ENCODE measurements around the gene NPAS3.
"Not testable (repeated sequence)": the region's sequence is repeated elsewhere in the genome, so short reads cannot be mapped to it uniquely, and the experiment has no call there.

NPAS3 gene

DNA sequence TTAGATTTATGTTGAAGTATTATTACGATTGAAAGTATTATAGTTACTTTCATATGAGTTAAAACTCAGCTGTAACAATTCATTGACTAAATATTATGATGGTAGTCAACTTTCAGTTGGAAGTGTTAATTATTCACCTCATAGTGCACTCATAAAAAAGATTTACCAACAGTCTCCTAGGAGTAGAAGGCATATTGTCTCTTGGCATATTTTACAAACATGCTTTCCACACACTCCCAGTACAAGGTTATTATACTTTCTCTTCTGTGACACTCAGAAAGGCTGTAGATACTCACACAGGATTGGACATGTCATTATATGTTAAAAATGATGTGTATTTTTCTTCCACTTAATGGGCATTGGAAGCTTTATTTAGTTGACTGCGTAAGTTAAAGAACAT is 147.1 kb downstream of the NPAS3 start:
- DNase-seq = no peak

DNA sequence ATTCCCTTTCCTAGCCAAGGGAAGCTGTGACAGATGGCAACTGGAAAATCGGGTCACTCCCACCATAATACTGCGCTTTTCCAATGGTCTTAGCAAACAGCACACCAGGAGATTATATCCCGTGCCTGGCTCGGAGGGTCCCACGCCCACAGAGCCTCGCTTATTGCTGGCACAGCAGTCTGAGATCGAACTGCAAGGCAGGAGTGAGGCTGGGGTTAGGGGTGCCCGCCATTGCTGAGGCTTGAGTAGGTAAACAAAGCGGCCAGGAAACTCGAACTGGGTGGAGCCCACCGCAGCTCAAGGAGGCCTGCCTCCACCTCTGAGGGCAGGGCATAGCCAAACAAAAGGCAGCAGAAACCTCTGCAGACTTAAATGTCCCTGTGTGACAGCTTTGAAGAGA is 149.6 kb downstream of the NPAS3 start:
- DNase-seq = not testable (repeated sequence)

DNA sequence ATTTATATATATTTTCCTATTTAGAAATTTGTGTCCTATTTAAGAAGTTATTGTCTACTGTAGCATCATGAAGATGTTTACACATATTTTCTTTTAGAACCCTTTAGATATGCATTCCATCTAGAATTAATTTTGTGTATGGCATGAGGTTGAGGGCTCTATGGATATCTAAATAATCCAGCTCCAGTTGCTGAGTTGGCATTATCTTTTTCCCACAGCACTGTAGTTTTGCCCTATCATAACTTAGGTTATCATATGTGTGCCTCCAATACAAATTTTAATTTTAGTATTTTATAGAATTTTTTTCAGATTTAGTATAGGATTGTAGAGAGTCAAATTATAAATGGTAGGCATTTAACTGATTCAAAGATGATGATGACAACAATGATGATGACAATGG is 159.3 kb downstream of the NPAS3 start:
- no peak for DNase-seq

DNA sequence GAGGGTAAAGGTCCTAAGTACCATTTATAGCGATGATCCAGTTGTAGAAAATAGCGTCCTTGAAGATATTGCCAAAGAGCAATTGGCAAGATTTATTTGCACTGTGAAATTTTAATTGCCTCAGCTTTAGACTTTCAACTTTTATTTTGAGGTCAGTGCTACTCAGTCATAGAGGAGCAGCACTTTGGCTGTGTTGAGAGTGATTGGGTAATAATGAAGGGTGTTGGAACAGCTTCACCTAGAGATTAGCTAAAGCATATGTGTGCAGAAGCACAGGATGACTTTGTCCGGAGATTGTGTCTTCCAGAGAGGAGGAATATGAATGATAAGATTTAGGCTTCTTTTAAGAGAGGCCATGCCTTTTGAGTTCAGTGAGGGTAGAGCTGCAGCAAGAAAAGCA is 164.8 kb downstream of the NPAS3 start:
- DNase-seq = no peak

DNA sequence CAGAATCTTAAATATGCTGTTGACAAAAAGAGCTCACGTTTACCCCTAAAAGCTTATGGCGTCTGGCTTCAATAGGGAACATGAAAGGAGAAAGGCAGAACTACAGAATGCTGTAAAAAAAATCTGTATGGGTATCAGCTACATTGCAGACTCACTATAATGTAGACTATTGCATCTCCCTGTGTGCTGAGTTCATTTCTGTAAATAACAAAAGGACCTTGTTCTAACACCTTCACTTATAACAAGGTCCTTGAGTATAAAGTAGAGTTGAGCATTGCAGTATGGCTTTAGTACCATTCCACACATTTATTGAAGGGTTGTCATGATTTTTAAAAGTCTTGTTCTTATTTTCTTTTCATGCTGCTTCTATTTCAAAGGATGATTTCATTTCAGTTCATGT is 165.3 kb downstream of the NPAS3 start:
- no peak for DNase-seq

DNA sequence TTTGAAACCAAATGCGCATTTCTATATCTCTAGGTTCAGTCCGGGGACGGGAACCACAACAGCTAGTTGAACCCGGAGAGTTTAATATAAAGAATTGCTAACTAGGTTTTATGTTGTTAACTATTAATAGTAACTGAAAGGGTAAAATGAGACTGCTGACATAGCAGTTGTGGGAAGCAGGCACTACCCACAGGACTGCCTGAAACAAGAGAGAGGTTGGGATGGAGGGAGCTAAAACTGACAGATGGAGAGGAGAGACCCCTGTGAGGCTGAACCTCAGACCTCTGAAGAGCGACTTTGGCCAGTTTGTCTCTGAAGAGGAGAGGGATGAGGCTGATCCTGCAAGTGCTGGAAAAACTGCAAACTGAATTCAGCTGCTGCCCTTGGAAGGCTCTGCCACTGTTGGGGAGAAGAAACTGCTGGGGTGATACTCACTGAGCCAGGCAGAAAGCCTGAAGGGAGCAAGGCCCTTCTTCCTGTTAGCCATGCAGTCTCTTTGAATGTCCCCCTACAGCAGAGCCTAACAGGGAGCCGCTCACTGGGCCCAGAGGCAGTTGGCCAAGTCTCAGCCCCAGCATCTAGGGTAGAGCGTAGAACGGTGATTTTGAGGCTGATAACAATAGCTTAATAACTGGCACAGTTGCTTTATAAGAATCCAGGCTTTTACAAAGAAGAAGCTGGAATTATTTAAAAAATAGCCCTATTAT is 172.2 kb downstream of the NPAS3 start:
- DNase-seq = no peak

DNA sequence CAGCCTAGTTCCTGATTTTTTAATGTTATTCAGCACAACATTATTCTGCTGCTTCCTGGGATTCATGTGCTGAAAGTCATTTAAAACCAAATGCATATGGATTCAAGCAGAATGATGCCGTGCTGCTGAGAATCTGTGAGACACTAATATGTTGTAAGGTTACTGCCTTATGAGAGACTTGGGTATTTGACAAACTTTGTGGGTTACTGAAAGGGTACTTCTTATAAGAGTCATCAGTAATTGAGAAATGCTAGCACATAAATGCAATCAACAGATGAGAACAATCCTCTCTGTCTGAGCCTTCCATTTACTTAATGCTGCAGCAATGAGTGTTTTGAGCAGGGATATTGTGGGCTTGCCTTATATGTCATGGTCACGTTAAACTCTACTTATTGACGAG is 175.7 kb downstream of the NPAS3 start:
- no peak for DNase-seq

DNA sequence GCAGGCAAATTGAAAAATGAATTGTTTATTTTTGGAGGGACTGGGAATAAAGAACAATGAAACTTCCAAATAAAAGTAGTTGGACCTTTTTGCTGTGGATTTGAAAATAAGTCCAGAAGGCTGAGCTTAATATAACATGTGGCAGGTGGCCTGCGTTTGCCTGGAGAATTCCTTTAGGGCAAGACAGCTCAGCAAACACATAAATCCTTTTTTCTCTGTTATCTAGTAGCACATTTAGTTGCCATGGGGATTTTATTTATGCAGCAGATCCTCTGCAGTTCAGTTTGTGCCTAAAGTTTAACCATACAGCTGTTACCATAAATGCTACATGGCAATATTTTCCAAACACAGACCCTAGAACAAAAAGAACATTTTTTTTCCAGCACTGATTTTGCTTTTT is 180.0 kb downstream of the NPAS3 start:
- no peak for DNase-seq

DNA sequence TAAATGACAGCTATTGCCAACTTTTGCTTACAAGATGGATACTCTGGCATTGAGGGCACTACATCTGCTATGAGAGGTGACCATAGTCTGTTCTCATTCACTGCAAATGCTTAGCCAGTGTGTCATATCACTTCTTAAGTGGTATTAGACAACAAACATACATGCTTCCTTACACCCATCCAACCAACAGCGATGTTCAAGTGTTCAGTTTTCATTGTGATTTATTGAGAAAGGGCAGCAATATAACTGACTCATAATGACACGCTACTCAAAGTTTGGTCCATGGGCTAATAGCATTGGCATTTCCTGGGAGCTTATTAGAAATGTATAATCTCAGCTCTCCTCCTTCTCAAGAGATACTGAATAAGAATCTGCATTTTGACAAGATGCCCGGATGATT is 181.7 kb downstream of the NPAS3 start:
- DNase-seq = no peak

DNA sequence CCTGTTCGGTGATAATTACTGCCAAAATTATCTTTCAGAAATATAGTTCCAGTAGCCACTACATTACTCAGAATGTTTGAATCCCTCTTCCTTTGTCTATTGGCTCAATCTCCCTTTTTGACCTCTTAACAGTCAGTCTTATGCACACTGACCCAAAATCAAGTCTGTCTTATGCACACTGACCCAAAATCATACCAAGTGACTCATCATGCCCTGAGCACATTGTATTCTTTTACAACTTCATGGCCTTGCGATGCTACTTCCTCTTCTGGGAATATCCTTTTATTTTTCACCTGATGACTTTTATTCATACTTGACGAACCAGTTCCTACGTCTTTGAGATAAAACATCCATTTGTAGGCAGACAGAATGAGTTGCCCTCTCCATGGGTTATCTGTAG is 182.3 kb downstream of the NPAS3 start:
- DNase-seq = no peak

DNA sequence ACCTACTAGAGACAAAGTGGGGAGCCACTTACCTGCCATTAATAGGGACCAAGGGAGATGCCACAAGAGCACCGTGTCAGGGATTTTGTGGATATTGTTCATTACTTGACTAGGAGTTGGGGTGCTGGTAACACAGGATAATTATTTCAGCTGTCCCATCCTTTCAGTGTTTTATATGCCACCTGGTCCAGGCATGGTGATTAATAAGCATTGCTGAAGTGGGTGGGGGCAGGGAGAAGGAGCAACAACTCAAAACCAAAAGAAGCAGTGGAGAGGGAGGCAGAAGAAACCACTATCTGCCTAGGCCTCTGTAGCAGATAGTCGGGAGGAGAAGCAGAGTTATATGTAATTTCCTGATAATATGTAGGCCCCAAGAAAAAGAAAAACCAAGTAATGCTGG is 184.6 kb downstream of the NPAS3 start:
- DNase-seq = no peak

DNA sequence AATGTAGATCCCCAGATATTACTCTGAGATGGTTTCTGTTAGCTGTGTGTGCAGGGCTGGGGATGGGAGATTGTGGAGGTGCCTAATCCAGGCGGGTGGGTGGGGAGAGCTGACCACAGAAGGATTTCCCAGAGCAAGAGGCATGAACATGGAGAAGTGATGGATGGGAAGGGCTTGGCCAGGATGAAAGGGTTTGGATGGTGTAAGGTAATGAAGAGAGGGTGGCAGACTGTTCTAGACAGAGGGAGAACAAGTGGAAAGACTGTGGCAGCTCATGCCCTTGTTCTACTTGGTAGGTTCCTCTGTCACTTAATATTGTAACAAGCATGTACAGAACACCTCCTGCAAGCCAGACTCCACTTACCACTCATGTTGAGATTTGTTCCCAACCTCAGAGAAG is 187.8 kb downstream of the NPAS3 start:
- no peak for DNase-seq

DNA sequence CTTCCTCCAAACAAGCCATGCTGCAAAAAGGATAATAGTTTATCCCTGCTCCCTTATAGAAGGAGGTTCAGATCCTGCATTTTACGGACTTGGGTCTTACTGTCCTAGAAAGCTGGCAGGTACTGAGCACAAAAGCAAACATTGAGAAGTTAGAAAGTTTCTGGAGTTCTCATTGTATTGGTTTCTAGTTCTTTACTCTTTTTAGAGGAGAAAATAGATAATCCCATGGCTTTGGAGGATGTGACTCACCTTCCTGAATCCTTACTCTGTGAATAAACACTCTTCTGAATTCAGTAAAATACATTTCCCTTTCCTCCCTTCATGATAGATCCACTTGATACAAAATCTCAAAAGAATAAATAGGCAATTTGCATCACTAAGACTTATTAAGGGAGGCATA is 188.9 kb downstream of the NPAS3 start:
- no peak for DNase-seq

DNA sequence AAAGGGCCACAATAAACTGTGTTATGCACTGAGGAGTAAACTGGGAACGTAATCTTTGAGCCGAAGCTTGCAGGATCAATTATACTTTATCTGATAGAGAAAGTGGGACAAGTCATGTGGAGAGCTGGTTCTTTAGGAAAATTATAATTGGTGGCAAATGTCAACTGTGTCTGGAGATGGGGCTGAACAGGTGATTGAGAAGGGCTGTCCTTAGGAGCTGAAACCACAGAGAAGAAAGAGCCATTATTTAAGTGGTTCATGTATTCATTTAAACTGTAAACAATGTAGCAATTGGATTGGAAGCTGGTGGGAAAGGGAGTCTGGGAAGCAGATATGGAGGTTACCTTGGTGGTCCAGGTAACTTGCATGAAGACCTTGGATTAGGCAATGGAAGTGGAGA is 193.1 kb downstream of the NPAS3 start:
- no peak for DNase-seq

DNA sequence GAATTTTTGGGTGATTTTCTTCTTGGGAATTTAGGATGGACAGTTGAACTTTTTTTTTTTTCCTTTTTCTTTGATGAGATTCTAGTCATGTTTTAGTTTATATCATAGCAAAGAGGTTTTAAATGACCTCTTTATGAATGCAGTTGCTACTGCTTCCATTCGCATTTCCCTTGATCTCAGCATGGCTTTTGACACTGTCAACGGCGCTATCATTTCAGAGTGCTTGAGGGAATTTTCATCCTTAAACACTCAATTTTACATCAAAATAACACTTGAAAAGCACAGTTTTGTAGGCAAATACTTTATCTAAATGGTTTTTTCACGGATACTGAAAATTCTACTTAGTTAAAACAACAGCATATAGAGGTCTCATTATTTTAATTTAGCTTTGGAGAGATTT is 195.5 kb downstream of the NPAS3 start:
- no peak for DNase-seq

DNA sequence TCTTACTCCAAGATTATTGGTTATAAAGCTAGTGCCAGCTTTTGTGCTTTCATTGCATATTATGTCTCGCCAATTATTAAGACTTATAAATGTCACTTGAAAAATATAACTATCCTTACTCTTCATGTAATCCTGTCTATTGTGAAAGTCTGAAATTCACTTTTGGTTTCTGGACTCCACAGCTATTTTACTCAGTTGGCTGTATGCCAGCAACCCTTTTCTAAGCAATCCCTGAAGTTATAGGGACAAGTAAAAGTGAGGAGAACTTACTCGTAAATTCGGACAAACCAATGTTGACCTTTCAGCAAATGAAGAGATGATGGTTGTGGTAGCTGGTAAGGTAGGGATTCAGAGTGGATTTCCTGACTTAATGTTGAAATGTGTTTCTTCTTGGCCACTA is 196.3 kb downstream of the NPAS3 start:
- no peak for DNase-seq

DNA sequence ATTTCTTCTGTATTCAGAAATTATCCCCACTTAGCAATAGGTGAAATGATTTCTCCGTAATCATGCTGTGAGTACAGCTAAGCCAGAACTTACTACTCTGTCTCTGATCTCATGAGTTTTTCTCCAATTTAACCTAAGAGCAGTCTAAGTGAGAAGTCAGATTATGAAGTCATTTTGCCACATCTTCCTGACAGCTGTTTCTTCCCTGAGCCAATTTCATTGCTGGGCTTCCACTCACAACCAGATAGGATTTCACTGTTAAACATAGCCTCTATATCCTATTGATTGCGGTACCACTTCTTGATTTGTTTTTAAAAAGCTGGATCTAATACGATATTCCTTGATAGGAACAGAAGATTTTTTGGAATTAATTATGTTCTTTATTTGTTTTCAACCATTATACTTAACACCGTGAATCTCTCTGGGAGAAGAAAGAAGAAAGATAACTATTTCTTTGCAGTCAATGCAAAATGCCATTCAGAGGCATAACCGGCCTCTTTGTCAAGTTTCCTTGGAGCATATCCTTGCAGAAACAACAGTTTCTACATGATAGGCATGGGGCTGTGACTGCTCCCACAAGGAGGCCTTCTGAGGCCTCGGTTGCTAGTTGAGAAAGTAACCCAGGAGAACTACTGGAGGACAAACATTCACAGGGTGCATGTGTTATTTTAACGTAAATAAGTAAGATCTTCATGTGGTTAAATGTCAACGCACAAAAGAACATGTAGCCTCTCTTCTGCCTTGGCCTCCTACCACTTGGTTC is 212.2 kb downstream of the NPAS3 start:
- DNase-seq = no peak

DNA sequence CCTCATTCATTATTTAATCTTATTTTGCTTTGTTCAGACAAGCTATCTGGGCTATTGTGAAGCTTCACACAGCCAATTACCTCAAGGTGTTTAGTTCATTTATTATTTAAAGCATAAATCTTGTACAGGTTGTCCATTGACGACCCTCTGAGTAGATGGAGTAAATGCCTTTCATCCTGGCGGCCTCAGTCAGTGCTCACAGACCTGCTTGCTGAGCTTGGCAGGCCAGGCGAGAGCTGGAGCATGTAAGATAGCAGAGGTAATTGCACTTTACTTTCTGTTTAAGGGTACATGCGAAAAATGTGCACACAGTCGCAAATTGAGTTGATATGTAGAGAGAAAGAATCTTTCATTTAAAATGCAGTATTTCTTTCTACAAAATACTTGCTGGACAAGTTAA is 224.4 kb downstream of the NPAS3 start:
- DNase-seq = no peak

DNA sequence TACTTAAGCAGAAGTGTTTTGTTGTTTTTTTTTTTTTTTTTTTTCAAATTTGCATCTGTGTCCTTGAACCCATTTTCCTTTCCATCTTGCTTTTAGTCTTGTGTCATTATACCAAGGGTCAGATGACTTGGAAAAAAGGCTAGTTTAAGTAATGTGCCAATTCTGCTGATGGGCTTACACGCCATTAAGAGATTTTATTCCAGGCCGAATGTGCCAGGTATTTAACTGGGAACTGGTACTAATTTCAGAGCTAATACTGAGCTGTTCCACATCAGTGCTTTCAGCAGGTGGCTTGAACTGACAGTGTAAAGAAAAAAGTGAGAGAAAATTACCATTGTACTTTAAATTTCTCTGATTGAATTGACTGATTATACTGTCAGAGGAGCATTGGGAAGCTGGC is 224.9 kb downstream of the NPAS3 start:
- no peak for DNase-seq

DNA sequence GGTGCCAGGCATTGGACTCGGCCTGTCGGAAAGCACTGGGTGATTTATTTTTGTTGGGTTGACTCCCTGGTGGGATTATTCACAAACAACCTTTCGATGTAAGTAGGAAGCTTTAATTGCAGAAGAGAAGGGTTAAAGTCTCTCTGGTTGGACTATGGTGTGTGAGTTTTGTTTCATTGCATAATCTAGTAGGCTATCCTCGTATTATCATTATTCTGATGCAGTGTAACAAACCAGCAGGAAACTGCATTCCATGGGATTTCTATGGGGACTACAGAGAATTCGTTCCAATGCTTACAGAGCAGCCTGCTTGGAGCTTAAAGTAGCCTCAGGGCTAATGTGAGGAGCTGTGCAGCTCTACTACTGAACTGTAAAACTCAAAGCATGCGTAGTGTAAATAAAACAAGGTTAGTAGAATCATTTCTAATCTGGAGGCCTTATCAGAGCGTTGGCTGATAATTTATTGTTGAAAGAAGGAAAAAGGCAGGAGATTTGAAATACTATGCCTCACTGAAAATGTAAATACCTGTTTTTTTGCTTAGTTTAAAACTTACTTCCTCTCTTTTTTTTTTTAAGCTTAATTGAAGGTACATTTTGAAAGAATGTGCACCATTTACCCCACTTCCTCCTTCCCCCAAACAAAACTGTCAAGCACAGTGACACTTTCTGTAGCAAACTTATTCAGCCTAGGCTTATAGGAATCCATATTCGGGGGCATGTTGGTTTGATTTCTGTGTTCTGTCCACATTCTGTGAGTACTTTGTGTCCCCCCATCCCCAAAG is 226.7 kb downstream of the NPAS3 start:
- DNase-seq = no peak

DNA sequence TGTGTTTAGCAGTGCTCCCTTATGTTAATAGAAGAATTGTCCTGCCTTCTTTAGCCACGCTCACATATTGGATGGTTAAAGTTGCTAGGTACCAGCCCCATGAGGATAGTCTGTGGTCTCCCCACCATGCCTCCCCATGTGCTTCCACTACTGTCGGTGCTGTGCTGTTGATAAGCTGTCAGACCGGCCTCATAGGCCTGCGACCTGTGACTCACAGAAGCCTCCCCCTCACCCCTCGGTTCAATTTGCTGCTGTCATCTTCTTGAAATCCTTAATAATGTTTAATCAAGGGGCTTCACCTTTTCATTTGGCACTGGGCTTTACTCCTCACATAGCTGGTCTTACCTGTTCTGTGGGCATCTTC is 227.2 kb downstream of the NPAS3 start:
- no peak for DNase-seq

DNA sequence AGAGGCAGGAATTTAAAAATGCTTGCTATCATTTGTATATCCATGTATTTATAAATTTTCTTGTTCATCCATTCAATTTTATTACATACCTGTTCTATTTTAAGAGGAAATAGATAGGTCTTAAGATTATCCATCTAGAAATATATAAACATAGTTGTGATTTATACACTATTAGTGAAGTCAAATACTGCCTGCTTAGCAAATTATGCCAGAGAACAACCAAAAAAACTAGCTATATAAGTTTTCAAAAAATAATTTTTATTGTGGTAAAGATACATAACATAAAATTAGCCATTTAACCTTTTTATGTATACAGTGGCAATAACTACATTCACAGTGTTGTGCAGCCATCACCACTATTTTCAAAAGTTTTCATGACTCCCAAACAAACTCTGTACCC is 237.3 kb downstream of the NPAS3 start:
- DNase-seq = no peak

DNA sequence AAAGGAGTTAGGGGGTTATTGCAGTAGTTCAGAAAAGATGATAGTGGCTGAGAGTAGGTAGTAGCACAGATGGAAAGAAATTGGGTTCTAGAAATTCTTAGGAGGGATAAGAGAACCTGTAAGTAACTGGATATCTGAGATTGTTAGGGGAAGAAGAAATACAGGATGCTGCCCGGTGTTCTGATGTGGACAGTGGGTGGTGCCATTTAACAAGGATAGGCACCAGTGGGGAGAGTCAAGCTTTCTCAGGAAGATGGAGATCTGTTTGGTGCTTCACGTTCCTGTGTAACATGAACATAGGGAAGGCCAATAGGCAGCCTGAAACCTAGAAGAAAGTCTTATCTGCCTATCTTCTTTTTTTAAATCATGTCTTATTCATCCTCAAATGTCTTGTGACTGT is 245.9 kb downstream of the NPAS3 start:
- DNase-seq = no peak

DNA sequence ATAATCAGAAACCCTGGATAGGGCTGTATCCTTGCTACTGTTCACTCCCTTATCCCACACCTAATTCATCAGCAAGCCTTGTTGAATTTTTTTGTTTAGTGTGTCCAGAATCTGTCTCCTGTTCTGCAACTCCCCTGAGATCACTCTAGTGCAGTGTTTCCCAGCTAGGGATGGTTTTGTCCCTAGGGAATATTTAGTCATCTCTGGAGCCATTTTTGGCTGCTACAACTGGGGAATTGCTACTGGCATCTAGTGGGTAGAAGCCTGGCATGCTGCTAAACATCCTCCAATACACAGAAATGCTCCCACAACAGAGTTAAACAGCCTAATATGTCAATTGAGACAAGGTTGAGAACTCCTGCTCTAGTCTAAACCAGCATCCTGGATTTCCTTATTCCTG is 248.0 kb downstream of the NPAS3 start:
- no peak for DNase-seq
